BJ (cell line): ENCODE measurements around the gene CD58. TPM values are rescaled to one million over a fixed set of nuclear protein-coding genes. Genes with fewer than 3 reads are reported as not detected.

ENCODE experiments used
- CTCF ChIA-PET: fragments of 350-600 bp; formaldehyde crosslinking; extraction: SDS; loops from one replicate; lab custom pipeline; 2021; ENCODE audit warnings: antibody characterized with exemption, inconsistent platforms; lab: Yijun Ruan, JAX
- POLR2A ChIA-PET: fragments of 300-600 bp; sonication (Branson Sonifier 250); formaldehyde crosslinking; extraction: SDS; loops from one replicate; lab custom pipeline; 2021; ENCODE audit warnings: antibody characterized with exemption; lab: Charles Lee
- DNase-seq: peaks from one replicate; pipeline ENCODE4 v3.0.0-alpha.2; 2011; ENCODE audit warnings: low read depth
- H3K27me3 ChIP-seq: 2 replicates; pipeline ENCODE4 v1.6.0; 2011; ENCODE audit warnings: low read length; ENCODE audit not compliant: control insufficient read depth, insufficient read depth
- H3K36me3 ChIP-seq: 2 replicates; pipeline ENCODE4 v1.5.1; 2011; ENCODE audit warnings: low read length; ENCODE audit not compliant: control insufficient read depth, insufficient read depth
- H3K4me3 ChIP-seq: 2 replicates; pipeline ENCODE4 v1.5.1; 2011; ENCODE audit warnings: low read depth, mild to moderate bottlenecking, control low read depth, low read length
- polyA plus RNA-seq: library from polyadenylated mRNA; depleted of rRNA; stranded (reverse); fragments of >200 nt; gene quantifications from 2 replicates; pipeline ENCODE4 v1.2.3, GENCODE V29; 2011
- TF ChIP-seq, protein P1 (sequence below): IDR thresholded peaks from 2 replicates; pipeline ENCODE4 v1.5.1; 2011; ENCODE audit warnings: low read depth, mild to moderate bottlenecking, control low read depth, inconsistent platforms, low read length, moderate library complexity; ENCODE audit not compliant: insufficient read depth

CD58 gene
- polyA plus RNA-seq, 1 experiment: 11.7 TPM

DNA sequence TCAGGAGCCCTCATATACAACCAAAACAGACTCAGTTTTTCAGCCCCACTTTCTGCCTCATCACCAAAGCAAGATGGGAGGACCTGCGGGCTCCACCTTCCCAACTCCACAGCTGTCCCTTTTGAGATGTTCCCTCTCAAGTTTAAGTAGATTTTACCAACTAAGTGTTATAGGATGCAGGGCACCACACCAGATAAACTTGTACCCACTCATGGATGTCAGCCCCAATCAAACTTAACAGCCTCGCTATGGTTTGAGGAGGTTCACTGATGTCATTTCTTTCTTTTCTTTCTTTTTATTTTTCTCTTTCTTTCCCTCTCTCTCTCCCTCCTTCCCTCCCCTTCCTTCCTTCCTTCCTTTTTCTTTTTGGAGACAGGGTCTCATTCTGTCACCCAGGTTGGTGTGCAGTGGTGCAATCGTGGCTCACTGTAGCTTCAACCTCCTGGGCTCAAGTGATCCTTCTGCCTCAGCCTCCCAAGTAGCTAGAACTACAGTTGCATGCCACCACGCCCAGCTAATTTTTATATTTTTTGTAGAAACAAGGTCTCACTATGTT lies 13.4 kb downstream of the CD58 start:
- H3K27me3 ChIP-seq: no peaks in the 10 kb centered on the region
- POLR2A ChIA-PET: no interaction called here
- no peak for DNase-seq
- TF ChIP-seq, protein P1, sequence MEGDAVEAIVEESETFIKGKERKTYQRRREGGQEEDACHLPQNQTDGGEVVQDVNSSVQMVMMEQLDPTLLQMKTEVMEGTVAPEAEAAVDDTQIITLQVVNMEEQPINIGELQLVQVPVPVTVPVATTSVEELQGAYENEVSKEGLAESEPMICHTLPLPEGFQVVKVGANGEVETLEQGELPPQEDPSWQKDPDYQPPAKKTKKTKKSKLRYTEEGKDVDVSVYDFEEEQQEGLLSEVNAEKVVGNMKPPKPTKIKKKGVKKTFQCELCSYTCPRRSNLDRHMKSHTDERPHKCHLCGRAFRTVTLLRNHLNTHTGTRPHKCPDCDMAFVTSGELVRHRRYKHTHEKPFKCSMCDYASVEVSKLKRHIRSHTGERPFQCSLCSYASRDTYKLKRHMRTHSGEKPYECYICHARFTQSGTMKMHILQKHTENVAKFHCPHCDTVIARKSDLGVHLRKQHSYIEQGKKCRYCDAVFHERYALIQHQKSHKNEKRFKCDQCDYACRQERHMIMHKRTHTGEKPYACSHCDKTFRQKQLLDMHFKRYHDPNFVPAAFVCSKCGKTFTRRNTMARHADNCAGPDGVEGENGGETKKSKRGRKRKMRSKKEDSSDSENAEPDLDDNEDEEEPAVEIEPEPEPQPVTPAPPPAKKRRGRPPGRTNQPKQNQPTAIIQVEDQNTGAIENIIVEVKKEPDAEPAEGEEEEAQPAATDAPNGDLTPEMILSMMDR: no peak
- H3K4me3 ChIP-seq: no peak overlapping the region
- CTCF ChIA-PET: interaction anchor here (0.6 to 0.8 kb wide), 2 partner anchors 29 to 58 kb away, joined by 3 read pairs; no protein-coding TSS in a partner anchor
- no peaks in the 10 kb centered on the region for H3K36me3 ChIP-seq

DNA sequence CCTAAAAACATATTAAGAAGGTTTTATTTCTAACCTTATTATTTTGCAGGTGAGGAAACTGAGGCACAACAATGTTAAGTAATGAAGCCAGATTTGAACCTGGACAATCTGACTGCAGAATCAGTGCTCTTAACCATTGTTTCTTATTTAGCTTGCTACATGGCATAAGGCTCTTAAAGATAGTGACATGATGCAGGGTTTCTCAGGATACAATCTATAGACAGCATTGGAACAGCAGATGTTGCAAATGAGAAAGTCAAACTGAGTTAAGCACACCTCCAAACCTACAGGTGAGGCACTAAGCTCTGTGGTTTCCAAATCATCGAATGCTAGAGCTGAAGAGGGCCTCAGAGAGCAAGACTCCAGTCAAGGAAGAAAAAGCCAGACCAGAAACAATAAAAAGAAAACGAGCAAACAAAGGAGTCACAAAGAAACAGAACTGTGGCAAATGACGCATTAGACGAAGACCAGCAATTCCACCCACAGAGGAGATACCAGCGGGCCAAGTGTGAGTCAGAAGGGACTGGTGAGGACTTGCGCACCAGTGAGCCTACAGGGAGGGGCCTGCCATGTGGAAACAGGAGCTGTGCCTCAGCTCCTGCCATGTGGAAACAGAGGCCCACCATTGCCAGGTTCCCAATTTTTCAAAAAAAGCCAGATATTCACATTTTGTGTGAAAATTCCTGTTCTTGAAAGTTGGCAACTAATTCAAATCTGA lies 14.4 kb downstream of the CD58 start:
- DNase-seq: no peak
- no peak overlapping the region for H3K4me3 ChIP-seq
- POLR2A ChIA-PET: no interaction called here
- TF ChIP-seq, protein P1: no peak
- H3K27me3 ChIP-seq: no peaks in the 10 kb centered on the region
- CTCF ChIA-PET: interaction anchor here (0.6 kb wide), 1 partner anchor 30 kb away, joined by 3 read pairs; no protein-coding TSS in a partner anchor
- H3K36me3 ChIP-seq: no peaks in the 10 kb centered on the region

DNA sequence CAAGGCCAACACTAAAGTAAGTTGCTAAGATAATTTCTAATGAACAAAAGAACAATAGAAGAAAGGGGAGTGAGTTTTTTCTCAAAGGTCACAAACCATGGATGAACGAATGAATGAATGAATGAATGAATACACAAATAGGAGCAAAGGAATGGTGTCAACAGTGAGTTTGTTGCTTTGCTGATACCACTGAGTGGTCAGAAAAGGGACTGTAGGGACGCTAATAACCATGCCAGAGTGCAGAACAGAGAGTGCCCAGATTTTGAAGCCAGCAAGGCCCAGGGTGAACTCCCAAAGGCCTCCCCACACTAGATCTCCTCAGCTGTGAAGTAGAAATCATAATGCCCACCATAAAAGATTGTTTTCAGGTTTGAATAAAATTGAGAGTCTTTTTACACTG lies 15.9 kb downstream of the CD58 start:
- TF ChIP-seq, protein P1: no peak
- Histone ChIP-seq H3K36me3 (no peaks in the 10 kb centered on the region), H3K27me3 (no peaks in the 10 kb centered on the region), H3K4me3 (no peak overlapping the region)
- ChIA-PET CTCF (no interaction called here), POLR2A (no interaction called here)
- no peak for DNase-seq

DNA sequence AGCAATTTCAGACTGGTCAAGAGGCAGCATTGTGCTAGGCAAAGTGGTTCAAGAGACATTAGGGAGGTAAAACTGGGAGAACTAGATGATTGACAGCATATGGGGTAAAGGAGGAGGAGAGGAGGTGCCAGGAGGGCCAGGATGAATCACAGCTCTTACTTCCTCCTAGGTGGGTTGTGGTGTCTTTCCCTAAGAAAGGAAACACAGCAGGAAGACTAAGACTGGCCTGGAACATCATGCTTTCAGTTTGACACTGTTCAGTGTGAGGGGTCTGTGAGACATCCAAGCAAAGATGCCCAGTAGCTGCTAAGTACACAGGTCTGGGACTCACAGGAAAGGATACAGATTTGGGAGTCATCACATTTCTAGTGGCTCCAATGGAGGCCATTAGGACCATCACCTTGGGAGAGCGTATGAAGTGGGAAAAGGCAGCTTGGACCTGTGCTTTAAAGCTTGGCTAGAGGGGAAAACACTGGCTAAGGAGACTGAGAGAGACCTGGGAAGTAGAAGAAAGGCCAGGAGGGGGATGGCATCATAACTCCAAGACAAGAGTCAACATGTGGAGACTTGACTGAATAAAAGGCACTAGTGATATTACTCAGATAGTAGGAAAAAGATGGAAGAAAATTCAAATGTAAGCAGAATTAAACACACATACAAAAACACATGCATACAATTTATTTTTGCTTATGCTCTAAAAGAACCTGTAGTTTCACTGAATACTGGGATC lies 17.3 kb downstream of the CD58 start:
- POLR2A ChIA-PET: no interaction called here
- CTCF ChIA-PET: interaction anchor here (0.8 kb wide), 1 partner anchor 13 kb away, joined by 3 read pairs; no protein-coding TSS in a partner anchor
- DNase-seq: no peak
- TF ChIP-seq, protein P1: no peak
- no peak overlapping the region for H3K4me3 ChIP-seq
- H3K36me3 ChIP-seq: no peaks in the 10 kb centered on the region
- H3K27me3 ChIP-seq: no peaks in the 10 kb centered on the region

DNA sequence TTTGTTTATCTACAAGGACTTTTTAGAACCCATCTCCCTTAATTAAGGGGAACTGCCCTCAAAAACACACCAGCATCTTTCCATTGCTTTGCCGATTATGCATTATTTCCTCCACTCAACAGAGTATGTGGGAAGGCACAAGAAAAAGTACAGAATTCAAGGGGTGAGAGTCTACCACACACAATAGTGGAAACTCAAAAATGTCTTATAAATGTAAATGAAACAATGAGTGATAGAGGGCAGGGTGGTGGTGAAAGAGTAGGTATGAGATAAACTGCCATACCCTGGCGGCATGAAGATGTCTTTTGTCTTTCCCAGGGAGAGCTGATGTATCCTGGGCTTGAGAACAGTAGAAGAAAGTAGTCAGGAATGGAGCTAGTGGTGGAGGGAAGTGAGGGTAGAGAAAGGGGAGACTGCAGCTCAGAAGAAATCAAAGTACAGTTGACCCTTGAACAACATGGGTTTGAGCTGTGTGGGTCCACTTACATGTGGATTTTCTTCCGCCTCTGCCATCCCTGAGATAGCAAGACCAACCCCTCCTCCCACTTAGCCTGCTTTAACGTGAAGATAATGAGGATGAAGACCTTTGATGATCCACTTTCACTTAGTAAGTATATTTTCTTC lies 24.4 kb downstream of the CD58 start:
- ChIA-PET CTCF (no interaction called here), POLR2A (no interaction called here)
- Histone ChIP-seq H3K27me3 (no peaks in the 10 kb centered on the region), H3K36me3 (peaks cover 2% of the 10 kb centered on the region), H3K4me3 (no peak overlapping the region)
- no peak for DNase-seq
- TF ChIP-seq, protein P1: no peak
